Mesothelial cell of epicardium (in vitro differentiated cells): Measurements from ENCODE around the gene GRXCR2. TPM values are rescaled to one million over a fixed set of nuclear protein-coding genes. Genes with fewer than 3 reads are reported as not detected.
"Not testable (repeated sequence)": the region's sequence is repeated elsewhere in the genome, so short reads cannot be mapped to it uniquely, and the experiment has no call there.

Experiments used
- DNase-seq, 2 experiments: peaks; one replicate each; pipeline ENCODE4 v3.0.0; 2021; ENCODE audit warnings: low spot score in 2 of 2; ENCODE audit not compliant: unreplicated experiment in 2 of 2
- H3K27ac Mint-ChIP-seq: 2 replicates; pipeline ENCODE4 v1.8.0; 2021; ENCODE audit warnings: mixed read lengths
- H3K27me3 Mint-ChIP-seq: 2 replicates; pipeline ENCODE4 v1.8.0; 2021; ENCODE audit warnings: low read depth, mixed read lengths
- H3K36me3 Mint-ChIP-seq: 2 replicates; pipeline ENCODE4 v1.8.0; 2021; ENCODE audit warnings: mixed read lengths
- H3K4me1 Mint-ChIP-seq: 2 replicates; pipeline ENCODE4 v1.8.0; 2021; ENCODE audit warnings: mixed read lengths
- H3K4me3 Mint-ChIP-seq: 2 replicates; pipeline ENCODE4 v1.8.0; 2021; ENCODE audit warnings: mild to moderate bottlenecking, moderate library complexity, mixed read lengths
- H3K9me3 Mint-ChIP-seq: 2 replicates; pipeline ENCODE4 v1.8.0; 2021; ENCODE audit warnings: mixed read lengths
- total RNA-seq: library from RNA; stranded (reverse); gene quantifications from 3 replicates; pipeline ENCODE4 v1.2.1, GENCODE V29; 2021
- TF ChIP-seq, protein P1 (sequence below): fragments of 200-600 bp; sonication (generic); IDR thresholded peaks from one replicate; pipeline ENCODE4 v1.5.0; 2021; ENCODE audit warnings: antibody characterized with exemption; ENCODE audit not compliant: unreplicated experiment

GRXCR2 gene
- total RNA-seq, 1 donor from 2014 or later: not detected

GRCh38 chr5:145887217-145887616 lies 14.4 kb upstream of the GRXCR2 start:
- Mint-ChIP-seq H3K4me3 (no peak overlapping the region), H3K27ac (no peak overlapping the region), H3K27me3 (no peaks in the 10 kb centered on the region), H3K9me3 (peaks cover 18% of the 10 kb centered on the region), H3K4me1 (no peaks in the 10 kb centered on the region), H3K36me3 (peaks cover 6% of the 10 kb centered on the region)
- DNase-seq: no peak
- TF ChIP-seq, protein P1, sequence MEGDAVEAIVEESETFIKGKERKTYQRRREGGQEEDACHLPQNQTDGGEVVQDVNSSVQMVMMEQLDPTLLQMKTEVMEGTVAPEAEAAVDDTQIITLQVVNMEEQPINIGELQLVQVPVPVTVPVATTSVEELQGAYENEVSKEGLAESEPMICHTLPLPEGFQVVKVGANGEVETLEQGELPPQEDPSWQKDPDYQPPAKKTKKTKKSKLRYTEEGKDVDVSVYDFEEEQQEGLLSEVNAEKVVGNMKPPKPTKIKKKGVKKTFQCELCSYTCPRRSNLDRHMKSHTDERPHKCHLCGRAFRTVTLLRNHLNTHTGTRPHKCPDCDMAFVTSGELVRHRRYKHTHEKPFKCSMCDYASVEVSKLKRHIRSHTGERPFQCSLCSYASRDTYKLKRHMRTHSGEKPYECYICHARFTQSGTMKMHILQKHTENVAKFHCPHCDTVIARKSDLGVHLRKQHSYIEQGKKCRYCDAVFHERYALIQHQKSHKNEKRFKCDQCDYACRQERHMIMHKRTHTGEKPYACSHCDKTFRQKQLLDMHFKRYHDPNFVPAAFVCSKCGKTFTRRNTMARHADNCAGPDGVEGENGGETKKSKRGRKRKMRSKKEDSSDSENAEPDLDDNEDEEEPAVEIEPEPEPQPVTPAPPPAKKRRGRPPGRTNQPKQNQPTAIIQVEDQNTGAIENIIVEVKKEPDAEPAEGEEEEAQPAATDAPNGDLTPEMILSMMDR: no peak

DNA sequence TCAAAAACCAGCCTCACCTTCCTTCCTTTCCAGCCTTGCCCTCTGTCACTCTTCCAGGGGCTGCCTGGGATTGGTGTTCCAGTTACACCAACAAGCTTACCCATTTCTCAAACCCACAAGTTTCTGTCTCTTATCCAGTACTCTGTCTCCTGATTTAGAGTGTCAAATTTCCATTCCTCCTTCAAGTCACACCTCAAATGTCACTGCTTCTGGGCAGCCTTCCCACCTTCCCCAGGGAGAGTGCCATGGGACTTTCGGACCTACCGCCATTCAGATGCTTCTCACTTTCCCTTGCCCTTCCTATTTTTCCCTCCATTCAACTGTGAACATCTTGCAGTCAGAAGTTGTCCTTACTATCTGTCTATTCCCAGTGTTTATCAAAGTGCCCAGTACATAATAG lies 2.0 kb upstream of the GRXCR2 start:
- H3K4me3 Mint-ChIP-seq: no peak overlapping the region
- no peak overlapping the region for H3K27ac Mint-ChIP-seq
- TF ChIP-seq, protein P1: no peak
- no peaks in the 10 kb centered on the region for H3K36me3 Mint-ChIP-seq
- no peak for DNase-seq
- H3K4me1 Mint-ChIP-seq: no peaks in the 10 kb centered on the region
- peaks cover 12% of the 10 kb centered on the region for H3K9me3 Mint-ChIP-seq
- H3K27me3 Mint-ChIP-seq: peaks cover 6% of the 10 kb centered on the region

GRCh38 chr5:145872486-145872885 lies 328 bp downstream of the GRXCR2 start:
- Mint-ChIP-seq H3K27ac (no peak overlapping the region), H3K27me3 (peaks cover 4% of the 10 kb centered on the region), H3K4me1 (no peaks in the 10 kb centered on the region), H3K36me3 (no peaks in the 10 kb centered on the region), H3K9me3 (no peaks in the 10 kb centered on the region), H3K4me3 (no peak overlapping the region)
- TF ChIP-seq, protein P1: no peak
- DNase-seq: no peak

GRCh38 chr5:145869753-145870152 lies 3.1 kb downstream of the GRXCR2 start:
- no peak for DNase-seq
- no peak overlapping the region for H3K27ac Mint-ChIP-seq
- H3K36me3 Mint-ChIP-seq: no peaks in the 10 kb centered on the region
- no peaks in the 10 kb centered on the region for H3K4me1 Mint-ChIP-seq
- TF ChIP-seq, protein P1: no peak
- no peaks in the 10 kb centered on the region for H3K9me3 Mint-ChIP-seq
- no peak overlapping the region for H3K4me3 Mint-ChIP-seq
- H3K27me3 Mint-ChIP-seq: peaks cover 8% of the 10 kb centered on the region

GRCh38 chr5:145867806-145868205 lies 5.0 kb downstream of the GRXCR2 start:
- H3K27me3 Mint-ChIP-seq: peaks cover 8% of the 10 kb centered on the region
- no peaks in the 10 kb centered on the region for H3K4me1 Mint-ChIP-seq
- TF ChIP-seq, protein P1: no peak

GRCh38 chr5:145864432-145864831 lies 8.4 kb downstream of the GRXCR2 start:
- not testable (repeated sequence) for H3K4me3 Mint-ChIP-seq, H3K27ac Mint-ChIP-seq, H3K9me3 Mint-ChIP-seq

More at GRCh38 chr5:145867806-145868205, 5.0 kb downstream of the GRXCR2 start:
- Mint-ChIP-seq H3K36me3 (no peaks in the 10 kb centered on the region), H3K4me3 (no peak overlapping the region), H3K27ac (no peak overlapping the region), H3K9me3 (peaks cover 4% of the 10 kb centered on the region)
- DNase-seq: no peak

More at GRCh38 chr5:145864432-145864831, 8.4 kb downstream of the GRXCR2 start:
- H3K36me3 Mint-ChIP-seq, H3K4me1 Mint-ChIP-seq, DNase-seq: not testable (repeated sequence)
- H3K27me3 Mint-ChIP-seq: peaks cover 15% of the 10 kb centered on the region
